DOHH2 (cell line): ENCODE data around the gene KPNA6.

Experiments
- H3F3A ChIP-seq: fragments of 200-600 bp; sonication (generic), shearing (Covaris generic); 2 replicates; pipeline ENCODE4 v1.6.0; 2016; ENCODE audit warnings: antibody characterized with exemption, mild to moderate bottlenecking; ENCODE audit not compliant: control insufficient read depth, insufficient read depth
- H3K27ac ChIP-seq: fragments of 200-600 bp; sonication (generic); 2 replicates; pipeline ENCODE4 v1.5.1; 2014; ENCODE audit warnings: low read depth, mild to moderate bottlenecking, low read length, moderate library complexity
- H3K27me3 ChIP-seq: fragments of 200-600 bp; sonication (generic); 2 replicates; pipeline ENCODE4 v1.6.1; 2014; ENCODE audit warnings: mild to moderate bottlenecking, low read length, mixed read lengths; ENCODE audit not compliant: control insufficient read depth
- H3K36me3 ChIP-seq: fragments of 200-600 bp; sonication (generic); 2 replicates; pipeline ENCODE4 v1.6.1; 2014; ENCODE audit warnings: mild to moderate bottlenecking, low read length, moderate library complexity, mixed read lengths; ENCODE audit not compliant: control insufficient read depth
- H3K4me1 ChIP-seq: fragments of 200-600 bp; sonication (generic); 2 replicates; pipeline ENCODE4 v1.6.1; 2014; ENCODE audit warnings: mild to moderate bottlenecking, low read length, mixed read lengths; ENCODE audit not compliant: control insufficient read depth
- H3K4me2 ChIP-seq: fragments of 200-600 bp; sonication (generic); 2 replicates; pipeline ENCODE4 v1.6.0; 2014; ENCODE audit warnings: mild to moderate bottlenecking, low read length, moderate library complexity
- H3K4me3 ChIP-seq: fragments of 200-600 bp; sonication (generic); 2 replicates; pipeline ENCODE4 v1.5.1; 2014; ENCODE audit warnings: mild to moderate bottlenecking, low read length, mixed read lengths
- H3K79me2 ChIP-seq: fragments of 200-600 bp; sonication (generic); 2 replicates; pipeline ENCODE4 v1.6.1; 2014; ENCODE audit warnings: mild to moderate bottlenecking, low read length, mixed read lengths; ENCODE audit not compliant: control insufficient read depth
- H3K9me2 ChIP-seq: fragments of 200-600 bp; sonication (generic); replicated peaks from 2 replicates; pipeline ENCODE4 v1.6.1; 2014; ENCODE audit warnings: mild to moderate bottlenecking, low read length, mixed read lengths; ENCODE audit not compliant: control insufficient read depth
- H3K9me3 ChIP-seq: fragments of 200-600 bp; sonication (generic); 2 replicates; pipeline ENCODE4 v1.6.1; 2014; ENCODE audit warnings: antibody characterized with exemption, low read length, mixed read lengths; ENCODE audit not compliant: control insufficient read depth, insufficient read depth
- H4K20me1 ChIP-seq: fragments of 200-600 bp; sonication (generic); 2 replicates; pipeline ENCODE4 v1.6.0; 2014; ENCODE audit warnings: low read depth, mild to moderate bottlenecking, antibody characterized with exemption, low read length, moderate library complexity; ENCODE audit not compliant: control insufficient read depth, insufficient read depth
- CTCF ChIP-seq: fragments of 200-600 bp; sonication (generic); IDR thresholded peaks from one replicate; pipeline ENCODE4 v1.5.1; 2014; ENCODE audit warnings: antibody characterized with exemption, mild to moderate bottlenecking, low read depth, low read length; ENCODE audit not compliant: poor library complexity, severe bottlenecking
- EZH2phosphoT487 ChIP-seq: fragments of 200-600 bp; sonication (generic); IDR thresholded peaks from 2 replicates; pipeline ENCODE4 v1.6.1; 2017; ENCODE audit warnings: borderline replicate concordance, mild to moderate bottlenecking, antibody characterized with exemption, low read length, moderate library complexity, mixed read lengths

Gene KPNA6

GRCh38 chr1:32186491-32186890, 78.6 kb downstream of the KPNA6 start:
- peaks cover 19% of the 10 kb centered on the region for H3K4me1 ChIP-seq
- H3K79me2 ChIP-seq, result peaks cover 54% of the 10 kb centered on the region
- no peaks in the 10 kb centered on the region for H3K9me3 ChIP-seq
- peaks cover 86% of the 10 kb centered on the region for H3K36me3 ChIP-seq
- H3K4me2 ChIP-seq, result no peak overlapping the region
- H3K4me3 ChIP-seq, result no peak overlapping the region
- no peak for TF ChIP-seq CTCF
- TF ChIP-seq EZH2phosphoT487, result no peak
- peak overlapping the region; percentile 12 for H3K27ac ChIP-seq
- no peaks in the 10 kb centered on the region for H3K9me2 ChIP-seq
- no peaks in the 10 kb centered on the region for H3K27me3 ChIP-seq
- H3F3A ChIP-seq, result no peaks in the 10 kb centered on the region
- no peaks in the 10 kb centered on the region for H4K20me1 ChIP-seq

DNA sequence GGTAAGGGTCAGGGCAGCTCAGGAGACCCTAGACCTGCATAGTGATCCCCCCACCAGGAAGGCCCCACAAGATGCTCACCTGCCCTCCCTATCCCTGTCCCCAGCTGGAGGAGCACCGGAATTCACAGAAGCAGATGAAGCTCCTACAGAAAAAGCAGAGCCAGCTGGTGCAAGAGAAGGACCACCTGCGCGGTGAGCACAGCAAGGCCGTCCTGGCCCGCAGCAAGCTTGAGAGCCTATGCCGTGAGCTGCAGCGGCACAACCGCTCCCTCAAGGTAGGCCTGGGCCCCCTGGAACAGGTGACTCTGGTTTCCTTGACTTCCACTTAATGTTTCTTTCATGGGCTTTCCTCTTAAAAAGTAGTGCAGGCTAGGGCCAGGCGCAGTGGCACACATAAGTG, 80.0 kb downstream of the KPNA6 start:
- H3K27ac ChIP-seq, result no peak overlapping the region
- H3K9me2 ChIP-seq, result no peaks in the 10 kb centered on the region
- no peaks in the 10 kb centered on the region for H3K27me3 ChIP-seq
- no peaks in the 10 kb centered on the region for H4K20me1 ChIP-seq
- peaks cover 8% of the 10 kb centered on the region for H3K4me1 ChIP-seq
- H3K9me3 ChIP-seq, result no peaks in the 10 kb centered on the region
- no peak overlapping the region for H3K4me2 ChIP-seq
- TF ChIP-seq EZH2phosphoT487 (no peak), CTCF (no peak)
- H3K4me3 ChIP-seq, result no peak overlapping the region
- peaks cover 86% of the 10 kb centered on the region for H3K36me3 ChIP-seq
- no peaks in the 10 kb centered on the region for H3F3A ChIP-seq
- peaks cover 40% of the 10 kb centered on the region for H3K79me2 ChIP-seq

DNA sequence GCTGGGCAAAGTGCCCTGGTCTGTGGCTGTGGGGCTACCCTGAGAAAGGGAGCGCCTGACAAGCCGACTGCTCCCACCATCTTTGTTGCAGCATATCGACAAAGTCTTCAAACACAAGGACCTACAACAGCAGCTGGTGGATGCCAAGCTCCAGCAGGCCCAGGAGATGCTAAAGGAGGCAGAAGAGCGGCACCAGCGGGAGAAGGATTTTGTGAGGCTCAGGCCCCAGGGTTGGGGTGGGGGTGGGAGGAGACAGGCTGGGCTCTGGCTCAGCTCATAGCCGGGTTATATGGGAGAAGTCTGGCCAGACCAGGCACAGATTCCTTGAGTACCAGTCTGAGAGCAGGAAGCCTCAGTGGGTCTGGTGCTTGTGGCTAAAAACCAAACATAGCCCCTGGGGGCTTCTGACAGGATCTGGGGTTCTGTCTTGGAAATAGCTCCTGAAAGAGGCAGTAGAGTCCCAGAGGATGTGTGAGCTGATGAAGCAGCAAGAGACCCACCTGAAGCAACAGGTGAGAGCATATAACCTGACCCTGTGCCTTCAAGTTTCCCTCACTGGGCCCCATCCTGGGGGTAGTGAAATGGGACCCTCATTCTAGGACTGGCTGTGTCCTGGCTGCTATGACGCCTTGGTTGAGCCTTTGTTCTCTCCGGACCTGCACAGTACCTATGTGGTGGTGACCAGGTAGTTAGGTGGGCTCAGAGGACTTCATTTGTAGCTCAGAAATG, 84.5 kb downstream of the KPNA6 start:
- Histone ChIP-seq H3K27ac (no peak overlapping the region), H3F3A (peaks cover 7% of the 10 kb centered on the region; the same call in 1 of the 2 replicates), H3K4me1 (no peaks in the 10 kb centered on the region), H3K4me2 (no peak overlapping the region), H3K4me3 (no peak overlapping the region), H3K36me3 (peaks cover 97% of the 10 kb centered on the region), H3K27me3 (no peaks in the 10 kb centered on the region), H3K9me3 (no peaks in the 10 kb centered on the region), H3K79me2 (peaks cover 7% of the 10 kb centered on the region), H3K9me2 (no peaks in the 10 kb centered on the region), H4K20me1 (no peaks in the 10 kb centered on the region)
- TF ChIP-seq EZH2phosphoT487 (no peak), CTCF (no peak)
